Activated CD4-positive, alpha-beta memory T cell treated with anti-CD3 and anti-CD28 coated beads, Interleukin-2, amount 10 ng/mL, durations not matched to agents 7 days and 5 days (primary cell): ENCODE results near the gene COP1. TPM values are rescaled to one million over a fixed set of nuclear protein-coding genes. Genes with fewer than 3 reads are reported as not detected.
A peak's percentile ranks its signal among the peaks of the same experiment; 100 is the strongest.
"Not testable (repeated sequence)": the region's sequence is repeated elsewhere in the genome, so short reads cannot be mapped to it uniquely, and the experiment has no call there.

Experiments used
- CTCF ChIA-PET: fragments of 350-600 bp; sonication (Branson Sonifier 250); formaldehyde crosslinking; loops from one replicate; lab custom pipeline; 2021; ENCODE audit warnings: antibody characterized with exemption, inconsistent platforms; lab: Charles Lee
- POLR2A ChIA-PET: fragments of 350-600 bp; sonication (Branson Sonifier 250); formaldehyde crosslinking; loops from one replicate; lab custom pipeline; 2021; ENCODE audit warnings: antibody characterized with exemption; lab: Charles Lee
- DNase-seq: peaks from one replicate; pipeline ENCODE4 v3.0.0-alpha.2; 2020
- H3K27ac Mint-ChIP-seq: one replicate; pipeline ENCODE4 v1.8.0; 2021; ENCODE audit warnings: mild to moderate bottlenecking, mixed read lengths
- H3K27me3 Mint-ChIP-seq: one replicate; pipeline ENCODE4 v1.8.0; 2021; ENCODE audit warnings: mixed read lengths
- H3K36me3 Mint-ChIP-seq: one replicate; pipeline ENCODE4 v1.8.0; 2021; ENCODE audit warnings: low read depth, mixed read lengths
- H3K4me1 Mint-ChIP-seq: one replicate; pipeline ENCODE4 v1.8.0; 2021; ENCODE audit warnings: mixed read lengths
- H3K4me3 Mint-ChIP-seq: one replicate; pipeline ENCODE4 v1.8.0; 2021; ENCODE audit warnings: mild to moderate bottlenecking, mixed read lengths
- H3K9me3 Mint-ChIP-seq: one replicate; pipeline ENCODE4 v1.8.0; 2021; ENCODE audit warnings: mixed read lengths
- total RNA-seq, 2 experiments: library from RNA; stranded (reverse); gene quantifications; one replicate each; pipeline ENCODE4 v1.2.3, GENCODE V29; 2021

COP1 gene
- total RNA-seq: 10 to 100 TPM; 38.8 to 41.4 TPM

- ChIA-PET CTCF (interaction anchor here (0.9 to 1.3 kb wide), 3 partner anchors 10 to 133 kb away, joined by 3 to 7 read pairs (median 4); no protein-coding TSS in a partner anchor), POLR2A (interaction anchor here (0.7 to 2.3 kb wide), 13 partner anchors 10 to 1207 kb away, joined by 3 to 6 read pairs (median 3); partner anchors contain the start of genes CACYBP and MRPS14)
- DNase-seq: peak; percentile 97
- Mint-ChIP-seq H3K4me1 (peaks cover 32% of the 10 kb centered on the region), H3K27me3 (no peaks in the 10 kb centered on the region), H3K27ac (peak within 1 kb of the TSS; percentile 98), H3K9me3 (no peaks in the 10 kb centered on the region), H3K4me3 (peak within 1 kb of the TSS; percentile 99), H3K36me3 (peaks cover 18% of the 10 kb centered on the region)
Observed at GRCh38 chr1:176206961-176207902, at the start of gene COP1. COP1 (minus strand) TSS chr1:176207286; CDS start chr1:176206978, 308 bp downstream.

GRCh38 chr1:176252191-176252590 lies 45.1 kb upstream of the COP1 start:
- CTCF ChIA-PET: no interaction called here
- H3K27ac Mint-ChIP-seq: no peak overlapping the region
- no peaks in the 10 kb centered on the region for H3K36me3 Mint-ChIP-seq
- no peak for DNase-seq
- H3K4me1 Mint-ChIP-seq: no peaks in the 10 kb centered on the region
- POLR2A ChIA-PET: no interaction called here
- no peaks in the 10 kb centered on the region for H3K9me3 Mint-ChIP-seq
- H3K27me3 Mint-ChIP-seq: no peaks in the 10 kb centered on the region
- H3K4me3 Mint-ChIP-seq: no peak overlapping the region

GRCh38 chr1:176244851-176245250 lies 37.8 kb upstream of the COP1 start:
- H3K4me3 Mint-ChIP-seq: no peak overlapping the region
- ChIA-PET CTCF (no interaction called here), POLR2A (no interaction called here)
- H3K27me3 Mint-ChIP-seq: no peaks in the 10 kb centered on the region
- no peaks in the 10 kb centered on the region for H3K9me3 Mint-ChIP-seq
- DNase-seq: no peak
- H3K27ac Mint-ChIP-seq: no peak overlapping the region
- H3K4me1 Mint-ChIP-seq: peaks cover 5% of the 10 kb centered on the region
- H3K36me3 Mint-ChIP-seq: no peaks in the 10 kb centered on the region

GRCh38 chr1:176243746-176244145 lies 36.7 kb upstream of the COP1 start:
- H3K27ac Mint-ChIP-seq: no peak overlapping the region
- no peaks in the 10 kb centered on the region for H3K27me3 Mint-ChIP-seq
- peaks cover 5% of the 10 kb centered on the region for H3K4me1 Mint-ChIP-seq
- no peak overlapping the region for H3K4me3 Mint-ChIP-seq
- no peaks in the 10 kb centered on the region for H3K9me3 Mint-ChIP-seq
- no peaks in the 10 kb centered on the region for H3K36me3 Mint-ChIP-seq
- ChIA-PET CTCF (no interaction called here), POLR2A (no interaction called here)
- no peak for DNase-seq

- ChIA-PET CTCF (no interaction called here), POLR2A (no interaction called here)
- Mint-ChIP-seq H3K36me3 (no peaks in the 10 kb centered on the region), H3K27me3 (no peaks in the 10 kb centered on the region), H3K27ac (no peak overlapping the region), H3K4me1 (peaks cover 5% of the 10 kb centered on the region), H3K9me3 (no peaks in the 10 kb centered on the region), H3K4me3 (no peak overlapping the region)
- no peak for DNase-seq
Observed at GRCh38 chr1:176241385-176242015, 34.4 kb upstream of the COP1 start.

- H3K4me1 Mint-ChIP-seq, H3K27ac Mint-ChIP-seq: not testable (repeated sequence)
Observed at GRCh38 chr1:176233657-176234056, 26.6 kb upstream of the COP1 start.

GRCh38 chr1:176227579-176227978 lies 20.5 kb upstream of the COP1 start:
- H3K4me1 Mint-ChIP-seq: no peaks in the 10 kb centered on the region
- DNase-seq: no peak
- no peaks in the 10 kb centered on the region for H3K27me3 Mint-ChIP-seq
- H3K36me3 Mint-ChIP-seq: no peaks in the 10 kb centered on the region
- CTCF ChIA-PET: no interaction called here
- H3K9me3 Mint-ChIP-seq: peaks cover 2% of the 10 kb centered on the region
- no peak overlapping the region for H3K4me3 Mint-ChIP-seq
- POLR2A ChIA-PET: interaction anchor here (1.1 kb wide), 1 partner anchor 20 kb away, joined by 3 read pairs; no protein-coding TSS in a partner anchor
- H3K27ac Mint-ChIP-seq: no peak overlapping the region

More at GRCh38 chr1:176233657-176234056, 26.6 kb upstream of the COP1 start:
- DNase-seq, CTCF ChIA-PET, H3K36me3 Mint-ChIP-seq, H3K9me3 Mint-ChIP-seq, H3K4me3 Mint-ChIP-seq, H3K27me3 Mint-ChIP-seq, POLR2A ChIA-PET: not testable (repeated sequence)

- Mint-ChIP-seq H3K27me3 (no peaks in the 10 kb centered on the region), H3K4me3 (no peak overlapping the region), H3K9me3 (no peaks in the 10 kb centered on the region), H3K4me1 (no peaks in the 10 kb centered on the region), H3K36me3 (no peaks in the 10 kb centered on the region), H3K27ac (no peak overlapping the region)
- ChIA-PET POLR2A (no interaction called here), CTCF (no interaction called here)
- no peak for DNase-seq
Observed at GRCh38 chr1:176225911-176226310, 18.8 kb upstream of the COP1 start.

GRCh38 chr1:176225479-176225875 lies 18.4 kb upstream of the COP1 start:
- H3K4me1 Mint-ChIP-seq: no peaks in the 10 kb centered on the region
- H3K4me3 Mint-ChIP-seq: no peak overlapping the region
- no peak overlapping the region for H3K27ac Mint-ChIP-seq
- POLR2A ChIA-PET: no interaction called here
- no peak for DNase-seq
- no peaks in the 10 kb centered on the region for H3K27me3 Mint-ChIP-seq
- H3K9me3 Mint-ChIP-seq: no peaks in the 10 kb centered on the region
- no peaks in the 10 kb centered on the region for H3K36me3 Mint-ChIP-seq
- CTCF ChIA-PET: no interaction called here

GRCh38 chr1:176222196-176222595 lies 15.1 kb upstream of the COP1 start:
- CTCF ChIA-PET: no interaction called here
- POLR2A ChIA-PET: no interaction called here
- peaks cover 1% of the 10 kb centered on the region for H3K27me3 Mint-ChIP-seq
- no peak for DNase-seq
- H3K4me1 Mint-ChIP-seq: no peaks in the 10 kb centered on the region
- H3K9me3 Mint-ChIP-seq: no peaks in the 10 kb centered on the region
- H3K36me3 Mint-ChIP-seq: no peaks in the 10 kb centered on the region
- H3K4me3 Mint-ChIP-seq: no peak overlapping the region
- H3K27ac Mint-ChIP-seq: no peak overlapping the region

- H3K27ac Mint-ChIP-seq: no peak overlapping the region
- H3K36me3 Mint-ChIP-seq: no peaks in the 10 kb centered on the region
- CTCF ChIA-PET: no interaction called here
Observed at GRCh38 chr1:176220100-176220689, 13.1 kb upstream of the COP1 start.

GRCh38 chr1:176217461-176218099 lies 10.5 kb upstream of the COP1 start:
- Mint-ChIP-seq H3K27ac (no peak overlapping the region), H3K36me3 (no peaks in the 10 kb centered on the region), H3K27me3 (peaks cover 11% of the 10 kb centered on the region), H3K9me3 (no peaks in the 10 kb centered on the region), H3K4me3 (no peak overlapping the region), H3K4me1 (no peaks in the 10 kb centered on the region)
- ChIA-PET POLR2A (no interaction called here), CTCF (interaction anchor here (1.0 to 2.3 kb wide), 2 partner anchors 10 to 901 kb away, joined by 3 to 7 read pairs; no protein-coding TSS in a partner anchor)
- DNase-seq: no peak

More at GRCh38 chr1:176220100-176220689, 13.1 kb upstream of the COP1 start:
- POLR2A ChIA-PET: no interaction called here
- no peaks in the 10 kb centered on the region for H3K4me1 Mint-ChIP-seq
- no peaks in the 10 kb centered on the region for H3K9me3 Mint-ChIP-seq
- H3K27me3 Mint-ChIP-seq: peaks cover 7% of the 10 kb centered on the region
- H3K4me3 Mint-ChIP-seq: no peak overlapping the region
- DNase-seq: no peak
